SK-N-SH (cell line): ENCODE measurements around the gene SLAMF6. TPM values are rescaled to one million over a fixed set of nuclear protein-coding genes. Genes with fewer than 3 reads are reported as not detected.

Experiments used
- CTCF ChIA-PET: fragments of 300-600, 350-600 bp; formaldehyde crosslinking; extraction: SDS; loops from one replicate; lab custom pipeline; 2021; lab: Yijun Ruan, JAX
- POLR2A ChIA-PET: fragments of 350-600 bp; sonication (Branson Sonifier 250); formaldehyde crosslinking; extraction: SDS; loops from one replicate; lab custom pipeline; 2020; ENCODE audit warnings: antibody characterized with exemption, inconsistent platforms; lab: Yijun Ruan, JAX
- DNase-seq: peaks from one replicate; pipeline ENCODE4 v3.0.0; 2012
- H2AFZ ChIP-seq: fragments of 200-600 bp; sonication (generic); 2 replicates; pipeline ENCODE4 v1.8.1; 2016; ENCODE audit warnings: antibody characterized with exemption, mild to moderate bottlenecking, low read depth
- H3F3A ChIP-seq: fragments of 200-600 bp; sonication (generic); replicated peaks from 2 replicates; pipeline ENCODE3; 2016; ENCODE audit warnings: antibody characterized with exemption, mild to moderate bottlenecking; ENCODE audit not compliant: insufficient read depth
- H3K27ac ChIP-seq, 2 experiments: fragments of 200-500 bp in 1 of 2; fragments of 200-600 bp in 1 of 2; sonication (Bioruptor generic) in 1 of 2; sonication (generic), shearing (Covaris generic) in 1 of 2; 2 replicates each; pipeline versions ENCODE4 v1.5.1 to v1.6.1; 2014 to 2016; ENCODE audit warnings: low read depth in 2 of 2, inconsistent platforms in 1 of 2, low read length in 1 of 2, mild to moderate bottlenecking in 1 of 2, mixed read lengths in 1 of 2
- H3K27me3 ChIP-seq: fragments of 200-600 bp; sonication (generic), shearing (Covaris generic); 2 replicates; pipeline ENCODE4 v1.6.1; 2016; ENCODE audit warnings: mixed run types; ENCODE audit not compliant: insufficient read depth
- H3K36me3 ChIP-seq, 2 experiments: fragments of 200-500 bp in 1 of 2; fragments of 200-600 bp in 1 of 2; sonication (Bioruptor generic) in 1 of 2; sonication (generic) in 1 of 2; replicated peaks in 1 of 2; 2 replicates each; pipeline versions ENCODE3 to v1.5.1; 2014 to 2016; ENCODE audit warnings: low read length in 1 of 2, mild to moderate bottlenecking in 1 of 2; ENCODE audit not compliant: insufficient read depth in 2 of 2, control insufficient read depth in 1 of 2
- H3K4me1 ChIP-seq, 2 experiments: fragments of 200-500 bp in 1 of 2; fragments of 200-600 bp in 1 of 2; sonication (Bioruptor generic) in 1 of 2; sonication (generic), shearing (Covaris generic) in 1 of 2; 2 replicates each; pipeline versions ENCODE4 v1.5.1 to v1.6.1; 2014 to 2016; ENCODE audit warnings: low read depth in 1 of 2, low read length in 1 of 2, mixed run types in 1 of 2; ENCODE audit not compliant: insufficient read depth in 2 of 2, control insufficient read depth in 1 of 2
- H3K4me2 ChIP-seq: fragments of 200-600 bp; sonication (generic), shearing (Covaris generic); 2 replicates; pipeline ENCODE4 v1.6.1; 2017; ENCODE audit warnings: mixed run types
- H3K4me3 ChIP-seq, 2 experiments: fragments of 200-500 bp in 1 of 2; fragments of 200-600 bp in 1 of 2; sonication (Bioruptor generic) in 1 of 2; sonication (generic), shearing (Covaris generic) in 1 of 2; 2 replicates each; pipeline versions ENCODE4 v1.5.1 to v1.8.1; 2014 to 2016; ENCODE audit warnings: low read depth in 2 of 2, inconsistent platforms in 1 of 2, low read length in 1 of 2, mild to moderate bottlenecking in 1 of 2, mixed read lengths in 1 of 2, moderate library complexity in 1 of 2
- H3K79me2 ChIP-seq: fragments of 200-600 bp; sonication (generic); 2 replicates; pipeline ENCODE4 v1.8.1; 2017; ENCODE audit warnings: mild to moderate bottlenecking; ENCODE audit not compliant: insufficient read depth
- H3K9ac ChIP-seq: fragments of 200-600 bp; sonication (generic); 2 replicates; pipeline ENCODE4 v1.6.1; 2017; ENCODE audit warnings: mixed run types
- H3K9me2 ChIP-seq: fragments of 200-600 bp; sonication (generic); 2 replicates; pipeline ENCODE4 v1.6.1; 2017; ENCODE audit warnings: mixed run types
- H3K9me3 ChIP-seq: fragments of 200-600 bp; sonication (generic); 2 replicates; pipeline ENCODE4 v1.6.1; 2017; ENCODE audit warnings: mixed run types, mild to moderate bottlenecking, moderate library complexity
- H4K20me1 ChIP-seq: fragments of 200-600 bp; sonication (generic); 2 replicates; pipeline ENCODE4 v1.6.1; 2017; ENCODE audit warnings: mild to moderate bottlenecking, mixed run types; ENCODE audit not compliant: insufficient read depth
- ELF1 ChIP-seq: IDR thresholded peaks from 2 replicates; pipeline ENCODE4 v1.4.0; 2012
- EP300 ChIP-seq, 2 experiments: IDR thresholded peaks; 2 replicates each; pipeline versions ENCODE4 v1.4.0 to v1.6.1; 2012; ENCODE audit warnings: borderline replicate concordance in 1 of 2, low read depth in 1 of 2, low read length in 1 of 2
- EZH2phosphoT487 ChIP-seq: fragments of 200-600 bp; sonication (generic); IDR thresholded peaks from 2 replicates; pipeline ENCODE4 v1.6.1; 2017; ENCODE audit warnings: low read depth, mixed run types, mild to moderate bottlenecking, antibody characterized with exemption, moderate library complexity, borderline replicate concordance
- FOXJ3 ChIP-seq: sonication (generic); formaldehyde crosslinking; IDR thresholded peaks from 2 replicates; pipeline ENCODE4 v1.5.1; 2020; ENCODE audit warnings: mild to moderate bottlenecking, missing genetic modification reagents
- FOXM1 ChIP-seq: IDR thresholded peaks from 2 replicates; pipeline ENCODE4 v1.4.0; 2012; ENCODE audit warnings: low read depth, mild to moderate bottlenecking
- IRF3 ChIP-seq: fragments of 150-350 bp; IDR thresholded peaks from 2 replicates; pipeline ENCODE4 v1.6.1; 2016; ENCODE audit warnings: mild to moderate bottlenecking, low read depth, low read length
- JUND ChIP-seq: IDR thresholded peaks from 2 replicates; pipeline ENCODE4 v1.4.0; 2012
- MAX ChIP-seq: IDR thresholded peaks from 2 replicates; pipeline ENCODE4 v1.4.0; 2012; ENCODE audit warnings: low read depth
- MXI1 ChIP-seq: IDR thresholded peaks from 2 replicates; pipeline ENCODE4 v1.6.1; 2012; ENCODE audit warnings: mild to moderate bottlenecking, low read depth, low read length, improper control_type of control experiment
- NRF1 ChIP-seq: IDR thresholded peaks from 2 replicates; pipeline ENCODE4 v1.6.1; 2012; ENCODE audit warnings: low read depth, mild to moderate bottlenecking, low read length
- PBX3 ChIP-seq: IDR thresholded peaks from 2 replicates; pipeline ENCODE4; 2012
- POLR2AphosphoS5 ChIP-seq: IDR thresholded peaks from 2 replicates; pipeline ENCODE4 v1.6.1; 2012; ENCODE audit warnings: low read depth, low read length
- RAD21 ChIP-seq: IDR thresholded peaks from 2 replicates; pipeline ENCODE4 v1.6.1; 2012; ENCODE audit warnings: mild to moderate bottlenecking, low read length
- SIN3A ChIP-seq: IDR thresholded peaks from 2 replicates; pipeline ENCODE4 v1.6.1; 2012; ENCODE audit warnings: low read depth, mild to moderate bottlenecking, low read length, moderate library complexity, borderline replicate concordance
- TAF1 ChIP-seq: IDR thresholded peaks from 2 replicates; pipeline ENCODE4 v1.6.1; 2012; ENCODE audit warnings: low read depth, mild to moderate bottlenecking, low read length, moderate library complexity, borderline replicate concordance
- TEAD4 ChIP-seq: IDR thresholded peaks from 2 replicates; pipeline ENCODE4 v1.4.0; 2012; ENCODE audit warnings: mild to moderate bottlenecking, borderline replicate concordance; ENCODE audit not compliant: insufficient read depth
- ZBTB33 ChIP-seq: IDR thresholded peaks from 2 replicates; pipeline ENCODE4 v1.4.0; 2012; ENCODE audit warnings: low read depth, borderline replicate concordance
- WGBS: methylation state at CpG from one replicate; pipeline ENCODE4 v1.1.6; 2017; ENCODE audit warnings: low lambda C conversion rate; 5-methylcytosine and 5-hydroxymethylcytosine counted together
- polyA plus RNA-seq, 3 experiments: library from polyadenylated mRNA; depleted of rRNA; stranded (reverse); fragments of >200 nt; gene quantifications; 2 replicates each; pipeline ENCODE4 v1.2.3, GENCODE V29; 2012

Gene SLAMF6
- polyA plus RNA-seq, 1 of the 3 experiments (the other 2 are of a cell fraction) = not detected

GRCh38 chr1:160451119-160451858 is 71.8 kb downstream of the SLAMF6 start:
- CTCF ChIA-PET = interaction anchor here (1.0 kb wide), 1 partner anchor 23 kb away, joined by 5 read pairs; no protein-coding TSS in a partner anchor
- 29% methylated on average over 7 of the region's 7 CpGs for WGBS
- no peaks in the 10 kb centered on the region for H3F3A ChIP-seq

GRCh38 chr1:160449494-160449893 is 73.6 kb downstream of the SLAMF6 start:
- Histone ChIP-seq H3K27ac (no peak overlapping the region), H3K27me3 (0 out of 2 replicates have a peak, but pooled peaks cover 9% of the 10 kb centered on the region), H3K4me2 (no peak overlapping the region), H3K9me3 (no peaks in the 10 kb centered on the region), H2AFZ (no peak overlapping the region), H4K20me1 (no peaks in the 10 kb centered on the region), H3K4me3 (no peak overlapping the region)
- 9% methylated on average over 2 of the region's 2 CpGs for WGBS
- no peak for DNase-seq
- ChIA-PET POLR2A (no interaction called here), CTCF (no interaction called here)
- TF ChIP-seq POLR2AphosphoS5 = no peak
- no peak for TF ChIP-seq ZBTB33
- TF ChIP-seq TAF1 = no peak
- TF ChIP-seq NRF1 = no peak
- no peak for TF ChIP-seq FOXM1
- TF ChIP-seq SIN3A = no peak
- no peak for TF ChIP-seq EZH2phosphoT487
- no peak for TF ChIP-seq MAX
- no peak for TF ChIP-seq TEAD4
- TF ChIP-seq RAD21 = no peak
- no peak for TF ChIP-seq ELF1
- TF ChIP-seq, all 33 proteins: peak for 0
- Histone ChIP-seq H3K4me1 (no peaks in the 10 kb centered on the region), H3K79me2 (no peaks in the 10 kb centered on the region), H3K36me3 (no peaks in the 10 kb centered on the region), H3K9ac (no peak overlapping the region), H3F3A (no peaks in the 10 kb centered on the region), H3K9me2 (no peaks in the 10 kb centered on the region)

More at GRCh38 chr1:160451119-160451858, 71.8 kb downstream of the SLAMF6 start:
- no peaks in the 10 kb centered on the region for H3K4me1 ChIP-seq
- H2AFZ ChIP-seq = no peak overlapping the region
- POLR2A ChIA-PET = no interaction called here
- no peaks in the 10 kb centered on the region for H4K20me1 ChIP-seq
- no peak for DNase-seq
- no peak overlapping the region for H3K27ac ChIP-seq
- no peak overlapping the region for H3K9ac ChIP-seq
- no peak for TF ChIP-seq SIN3A
- no peak for TF ChIP-seq NRF1
- TF ChIP-seq ELF1 = no peak
- TF ChIP-seq IRF3 = no peak
- TF ChIP-seq MXI1 = no peak
- no peak for TF ChIP-seq EP300 (IDR thresholded peaks at IDR 0.05; ENCODE audit: borderline replicate concordance in 1 of 2, low read depth in 1 of 2, low read length in 1 of 2)
- TF ChIP-seq PBX3 = no peak
- TF ChIP-seq TEAD4 = no peak
- TF ChIP-seq JUND = no peak
- TF ChIP-seq FOXJ3 (CRISPR knock-in tag) = no peak
- TF ChIP-seq, all 33 proteins: peak for 0
- Histone ChIP-seq H3K9me3 (no peaks in the 10 kb centered on the region), H3K27me3 (0 out of 2 replicates have a peak, but pooled peaks cover 9% of the 10 kb centered on the region), H3K4me3 (no peak overlapping the region), H3K4me2 (no peak overlapping the region), H3K9me2 (no peaks in the 10 kb centered on the region), H3K79me2 (no peaks in the 10 kb centered on the region), H3K36me3 (no peaks in the 10 kb centered on the region)
